Ovary (tissue), 9 donors: ENCODE results near the gene MYBPC1. TPM values are rescaled to one million over a fixed set of nuclear protein-coding genes. Genes with fewer than 3 reads are reported as not detected.
"Not testable (repeated sequence)": the region's sequence is repeated elsewhere in the genome, so short reads cannot be mapped to it uniquely, and the experiment has no call there.

ENCODE experiments used
- DNase-seq, 5 donors: peaks; one replicate each; pipeline ENCODE4 v3.0.0-alpha.2; 2019 to 2020
- H3K27ac ChIP-seq, 2 donors: fragments of 200-600 bp; one replicate each; pipeline versions ENCODE4 v1.5.1 to v1.8.0; 2019 to 2022
- H3K27me3 ChIP-seq: fragments of 200-600 bp; one replicate; pipeline ENCODE4 v1.8.0; 2022
- H3K36me3 ChIP-seq: fragments of 200-600 bp; sonication (generic); one replicate; pipeline ENCODE4 v1.5.1; 2019
- H3K4me1 ChIP-seq: one replicate; pipeline ENCODE4 v1.8.1; 2013; ENCODE audit warnings: mild to moderate bottlenecking, moderate library complexity; ENCODE audit not compliant: insufficient read depth
- H3K4me3 ChIP-seq: fragments of 200-600 bp; sonication (generic); one replicate; pipeline ENCODE4 v1.5.1; 2017
- H3K9me3 ChIP-seq, 2 donors: fragments of 200-600 bp in 1 of 2; sonication (generic) in 1 of 2; one replicate each; pipeline versions ENCODE4 v1.5.1 to v1.8.1; 2013 to 2019; ENCODE audit warnings: mild to moderate bottlenecking in 1 of 2, moderate library complexity in 1 of 2
- CTCF ChIP-seq, 3 donors: fragments of 450-650 bp in 2 of 3; fragments of 200-600 bp in 1 of 3; IDR thresholded peaks; one replicate each; pipeline versions ENCODE4 v1.5.1 to v1.8.0; 2016 to 2022; ENCODE audit warnings: antibody characterized with exemption in 3 of 3, mild to moderate bottlenecking in 1 of 3
- EP300 ChIP-seq: sonication (generic); formaldehyde crosslinking; IDR thresholded peaks from one replicate; pipeline ENCODE4 v1.6.1; 2017; ENCODE audit warnings: antibody characterized with exemption
- POLR2A ChIP-seq: fragments of 450-650 bp; IDR thresholded peaks from one replicate; pipeline ENCODE4 v1.6.1; 2017; ENCODE audit warnings: antibody characterized with exemption, mild to moderate bottlenecking, moderate library complexity
- WGBS, 3 donors: extraction: QIAGEN DNeasy Blood & Tissue Kit in 1 of 3; methylation state at CpG; one replicate each; pipeline versions ENCODE4 v1.1.5 to v1.1.7; 2013 to 2017; 5-methylcytosine and 5-hydroxymethylcytosine counted together
- intact Hi-C, 4 donors: fragments of 100-400 bp; cut with DNase I; formaldehyde crosslinking; loops; one replicate each; pipeline versions ENCODE4 v1.11.0 to v1.15.1; 2022 to 2023
- polyA plus RNA-seq, 2 donors: library from polyadenylated mRNA; stranded (reverse); fragments of 200-250 nt in 1 of 2; fragments of 350-450 nt in 1 of 2; fragmentation: Illumina TruSeq in 1 of 2; extraction: RNeasy Lipid Tissue Mini Kit (QIAGEN cat#74804) in 1 of 2; gene quantifications; one replicate each; pipeline ENCODE4 v1.2.3, GENCODE V29; 2013 to 2014
- total RNA-seq, 7 donors: library from RNA; depleted of rRNA in 2 of 7; stranded (reverse); fragments of >200 nt in 2 of 7; fragmentation: NEBNext Ultra II Directional in 3 of 7; extraction: Animal tissue kit (Norgen Biotek cat#: 25700) in 3 of 7; gene quantifications; one replicate each; pipeline versions ENCODE4 v1.1.0 to v1.2.4, GENCODE V29; 2016 to 2023
- donor health status: DM: no; HTN: no; CAD: no; lungs with moderate emphysema.
- donor health status: DM: no; HTN: no; CAD: no.
- donor health status: Bipolar disorder and iron deficiency.
- donor health status: DM: yes; HTN: yes; CAD: no.
- donor health status: DM: no; HTN: no; CAD: no.
- donor health status: DM: yes; HTN: yes; CAD: no.

The MYBPC1 gene
- total and polyA plus RNA-seq, 9 donors, result 0.18 to 2.2 (median 0.92) TPM; not detected in 4

GRCh38 chr12:101670007-101670671 is 75.4 kb downstream of the MYBPC1 start:
- intact Hi-C loops, result no loop called here
- Histone ChIP-seq H3K27ac (no peak overlapping the region), H3K4me3 (no peak overlapping the region)

GRCh38 chr12:101671157-101671791 is 76.5 kb downstream of the MYBPC1 start:
- Histone ChIP-seq H3K9me3 (no peaks in the 10 kb centered on the region), H3K4me3 (no peak overlapping the region), H3K4me1 (no peaks in the 10 kb centered on the region), H3K27ac (no peak overlapping the region), H3K27me3 (no peaks in the 10 kb centered on the region), H3K36me3 (no peaks in the 10 kb centered on the region)
- no peak for DNase-seq
- intact Hi-C loops, result no loop called here
- 68 to 82% (median 78%) methylated on average over 6 of the region's 6 CpGs for WGBS, 3 donors
- no peak for TF ChIP-seq POLR2A
- no peak for TF ChIP-seq EP300
- TF ChIP-seq CTCF (IDR thresholded peaks at IDR 0.05), result no peak

More at GRCh38 chr12:101670007-101670671, 75.4 kb downstream of the MYBPC1 start:
- TF ChIP-seq EP300 (no peak), CTCF (IDR thresholded peaks at IDR 0.05) (peak; percentile 20 to 48 (median 31))
- no peaks in the 10 kb centered on the region for H3K4me1 ChIP-seq
- H3K27me3 ChIP-seq, result no peaks in the 10 kb centered on the region
- H3K9me3 ChIP-seq, result no peaks in the 10 kb centered on the region
- H3K36me3 ChIP-seq, result no peaks in the 10 kb centered on the region
- WGBS, 3 donors, result 58 to 63% (median 59%) methylated on average over 6 of the region's 6 CpGs
- DNase-seq, result peak in 1 of 5 donors; percentile 50

GRCh38 chr12:101671833-101672232 is 77.1 kb downstream of the MYBPC1 start:
- Histone ChIP-seq H3K27ac (no peak overlapping the region), H3K27me3 (no peaks in the 10 kb centered on the region), H3K36me3 (no peaks in the 10 kb centered on the region), H3K4me1 (no peaks in the 10 kb centered on the region), H3K4me3 (no peak overlapping the region), H3K9me3 (no peaks in the 10 kb centered on the region)
- 87 to 91% (median 88%) methylated on average over 4 of the region's 4 CpGs for WGBS, 3 donors
- DNase-seq, result no peak
- intact Hi-C loops, result no loop called here
- TF ChIP-seq CTCF (IDR thresholded peaks at IDR 0.05) (no peak), EP300 (no peak), POLR2A (no peak)

- no peak for DNase-seq
- no peak for TF ChIP-seq POLR2A
- TF ChIP-seq EP300, result no peak
- TF ChIP-seq CTCF (IDR thresholded peaks at IDR 0.05), result no peak
- H3K36me3 ChIP-seq, result no peaks in the 10 kb centered on the region
- 87 to 92% (median 89%) methylated on average over 2 of the region's 2 CpGs for WGBS, 3 donors
- intact Hi-C loops, result no loop called here
- H3K9me3 ChIP-seq, result no peaks in the 10 kb centered on the region
- no peak overlapping the region for H3K4me3 ChIP-seq
- no peak overlapping the region for H3K27ac ChIP-seq
- H3K27me3 ChIP-seq, result no peaks in the 10 kb centered on the region
- no peaks in the 10 kb centered on the region for H3K4me1 ChIP-seq
Measured at GRCh38 chr12:101675555-101675954, 80.8 kb downstream of the MYBPC1 start.

GRCh38 chr12:101676497-101676896 is 81.7 kb downstream of the MYBPC1 start:
- intact Hi-C loops, result not testable (repeated sequence)

More at GRCh38 chr12:101676497-101676896, 81.7 kb downstream of the MYBPC1 start:
- not testable (repeated sequence) for H3K27me3 ChIP-seq, H3K4me1 ChIP-seq, DNase-seq, H3K9me3 ChIP-seq, H3K4me3 ChIP-seq, H3K27ac ChIP-seq, H3K36me3 ChIP-seq
- 67 to 76% (median 72%) methylated on average over 3 of the region's 3 CpGs for WGBS, 3 donors
